Neural progenitor cell (in vitro differentiated cells): Measurements from ENCODE around the gene TSBP1. TPM values are rescaled to one million over a fixed set of nuclear protein-coding genes. Genes with fewer than 3 reads are reported as not detected.

Experiments
- DNase-seq: peaks from one replicate; pipeline ENCODE4 v3.0.0-alpha.2; 2016; ENCODE audit warnings: low spot score
- H2AFZ ChIP-seq: fragments of 200-600 bp; sonication (generic); replicated peaks from 2 replicates; pipeline ENCODE4 v1.6.1; 2016; ENCODE audit warnings: antibody characterized with exemption
- H3F3A ChIP-seq: fragments of 200-600 bp; sonication (generic); 2 replicates; pipeline ENCODE4 v1.6.1; 2016; ENCODE audit warnings: antibody characterized with exemption, low read depth
- H3K27ac ChIP-seq: fragments of 200-600 bp; sonication (generic); 2 replicates; pipeline ENCODE4 v1.5.1; 2016; ENCODE audit warnings: mild to moderate bottlenecking
- H3K27me3 ChIP-seq: fragments of 200-600 bp; sonication (generic); 2 replicates; pipeline ENCODE4 v1.6.1; 2016; ENCODE audit warnings: mild to moderate bottlenecking, moderate library complexity
- H3K36me3 ChIP-seq: fragments of 200-600 bp; sonication (generic); 2 replicates; pipeline ENCODE4 v1.5.1; 2016
- H3K4me1 ChIP-seq: fragments of 200-600 bp; sonication (generic); 2 replicates; pipeline ENCODE4 v1.6.1; 2016; ENCODE audit warnings: mixed run types
- H3K4me2 ChIP-seq: fragments of 200-600 bp; sonication (generic); 2 replicates; pipeline ENCODE4 v1.6.1; 2016
- H3K4me3 ChIP-seq: fragments of 200-600 bp; sonication (generic); 2 replicates; pipeline ENCODE4 v1.5.1; 2016
- H3K79me2 ChIP-seq: fragments of 200-600 bp; sonication (generic); 2 replicates; pipeline ENCODE4 v1.6.1; 2016; ENCODE audit warnings: low read depth
- H3K9ac ChIP-seq: fragments of 200-600 bp; sonication (generic); 2 replicates; pipeline ENCODE4 v1.6.1; 2016
- H3K9me3 ChIP-seq: fragments of 200-600 bp; sonication (generic); 2 replicates; pipeline ENCODE4 v1.5.1; 2016; ENCODE audit warnings: low read depth
- H4K20me1 ChIP-seq: fragments of 200-600 bp; sonication (generic); 2 replicates; pipeline ENCODE4 v1.6.1; 2016; ENCODE audit warnings: low read depth
- H3K27ac Mint-ChIP-seq: 3 replicates; pipeline ENCODE4 v1.8.0; 2021; ENCODE audit warnings: mixed read lengths
- H3K27me3 Mint-ChIP-seq: 2 replicates; pipeline ENCODE4 v1.8.0; 2022; ENCODE audit warnings: low read depth, mild to moderate bottlenecking, inconsistent platforms, moderate library complexity, mixed read lengths; ENCODE audit not compliant: insufficient read depth
- H3K36me3 Mint-ChIP-seq: 3 replicates; pipeline ENCODE4 v1.8.0; 2021; ENCODE audit warnings: mixed read lengths
- H3K4me1 Mint-ChIP-seq: 3 replicates; pipeline ENCODE4 v1.8.0; 2021; ENCODE audit warnings: mixed read lengths
- H3K4me3 Mint-ChIP-seq: 3 replicates; pipeline ENCODE4 v1.8.0; 2021; ENCODE audit warnings: mild to moderate bottlenecking, moderate library complexity, mixed read lengths
- H3K9me3 Mint-ChIP-seq: 3 replicates; pipeline ENCODE4 v1.8.0; 2020; ENCODE audit warnings: mixed read lengths
- CTCF ChIP-seq: fragments of 200-600 bp; sonication (generic); IDR thresholded peaks from 2 replicates; pipeline ENCODE4 v1.5.1; 2017; ENCODE audit warnings: antibody characterized with exemption, mild to moderate bottlenecking
- EZH2 ChIP-seq: fragments of 200-600 bp; sonication (generic); IDR thresholded peaks from 2 replicates; pipeline ENCODE4 v1.6.1; 2017; ENCODE audit warnings: antibody characterized with exemption, mild to moderate bottlenecking, moderate library complexity
- EZH2phosphoT487 ChIP-seq: fragments of 200-600 bp; sonication (generic); IDR thresholded peaks from 2 replicates; pipeline ENCODE4 v1.6.1; 2017; ENCODE audit warnings: antibody characterized with exemption
- total RNA-seq: library from RNA; depleted of rRNA; stranded (reverse); fragments of >200 nt; gene quantifications from 2 replicates; pipeline ENCODE4 v1.2.3, GENCODE V29; 2015; ENCODE audit warnings: low replicate concordance

TSBP1 gene
- total RNA-seq, 1 donor from 2014 or later: not detected

GRCh38 chr6:32386040-32386439 is 14.3 kb upstream of the TSBP1 start:
- Mint-ChIP-seq H3K27me3 (no peaks in the 10 kb centered on the region), H3K36me3 (peaks cover 2% of the 10 kb centered on the region)
- TF ChIP-seq CTCF (no peak), EZH2 (no peak), EZH2phosphoT487 (no peak)

GRCh38 chr6:32382757-32383420 is 11.2 kb upstream of the TSBP1 start:
- Mint-ChIP-seq H3K4me1 (peaks cover 8% of the 10 kb centered on the region), H3K36me3 (peaks cover 2% of the 10 kb centered on the region)

More at GRCh38 chr6:32386040-32386439, 14.3 kb upstream of the TSBP1 start:
- Histone ChIP-seq H3K4me3 (no peak overlapping the region), H3F3A (peaks cover 8% of the 10 kb centered on the region), H4K20me1 (no peaks in the 10 kb centered on the region), H3K27me3 (no peaks in the 10 kb centered on the region), H3K27ac (no peak overlapping the region), H3K4me2 (no peak overlapping the region), H3K79me2 (no peaks in the 10 kb centered on the region), H2AFZ (no peak overlapping the region), H3K9ac (no peak overlapping the region), H3K9me3 (no peaks in the 10 kb centered on the region), H3K36me3 (no peaks in the 10 kb centered on the region), H3K4me1 (peaks cover 6% of the 10 kb centered on the region)
- peaks cover 8% of the 10 kb centered on the region for H3K4me1 Mint-ChIP-seq
- H3K4me3 Mint-ChIP-seq: no peak overlapping the region
- H3K9me3 Mint-ChIP-seq: peaks cover 4% of the 10 kb centered on the region
- no peak for DNase-seq
- no peak overlapping the region for H3K27ac Mint-ChIP-seq

GRCh38 chr6:32379545-32379944 is 7.8 kb upstream of the TSBP1 start:
- Histone ChIP-seq H3K4me1 (peaks cover 6% of the 10 kb centered on the region), H4K20me1 (no peaks in the 10 kb centered on the region), H3K27me3 (no peaks in the 10 kb centered on the region), H3K9ac (no peak overlapping the region), H3K4me3 (no peak overlapping the region), H2AFZ (no peak overlapping the region), H3K4me2 (no peak overlapping the region), H3K9me3 (no peaks in the 10 kb centered on the region), H3K79me2 (no peaks in the 10 kb centered on the region), H3K27ac (no peak overlapping the region), H3K36me3 (no peaks in the 10 kb centered on the region), H3F3A (peaks cover 8% of the 10 kb centered on the region)
- no peak for DNase-seq
- Mint-ChIP-seq H3K36me3 (peaks cover 2% of the 10 kb centered on the region), H3K27ac (no peak overlapping the region), H3K27me3 (peaks cover 3% of the 10 kb centered on the region), H3K4me3 (no peak overlapping the region), H3K4me1 (peaks cover 8% of the 10 kb centered on the region), H3K9me3 (peaks cover 4% of the 10 kb centered on the region)
- TF ChIP-seq CTCF: no peak

More at GRCh38 chr6:32382757-32383420, 11.2 kb upstream of the TSBP1 start:
- Histone ChIP-seq H3K79me2 (no peaks in the 10 kb centered on the region), H3K27ac (no peak overlapping the region), H4K20me1 (no peaks in the 10 kb centered on the region), H3K4me3 (no peak overlapping the region), H3F3A (peaks cover 8% of the 10 kb centered on the region), H3K9me3 (no peaks in the 10 kb centered on the region), H2AFZ (no peak overlapping the region), H3K36me3 (no peaks in the 10 kb centered on the region), H3K27me3 (no peaks in the 10 kb centered on the region), H3K4me2 (no peak overlapping the region), H3K9ac (no peak overlapping the region), H3K4me1 (peaks cover 6% of the 10 kb centered on the region)
- TF ChIP-seq EZH2 (no peak), EZH2phosphoT487 (no peak), CTCF (no peak)
- Mint-ChIP-seq H3K9me3 (peaks cover 4% of the 10 kb centered on the region), H3K4me3 (no peak overlapping the region), H3K27ac (no peak overlapping the region), H3K27me3 (no peaks in the 10 kb centered on the region)
- no peak for DNase-seq
